Tibial artery (tissue), 4 donors: ENCODE measurements around the gene SGCG.

ENCODE experiments used
- DNase-seq, 2 donors: peaks; one replicate each; pipeline ENCODE4 v3.0.0-alpha.2; 2019
- H3K27ac ChIP-seq, 2 donors: fragments of 200-600 bp; sonication (generic) in 1 of 2; 1 replicate in 1 of 2; 2 replicates in 1 of 2; pipeline ENCODE4 v1.5.1; 2018 to 2019; ENCODE audit warnings: mild to moderate bottlenecking in 1 of 2
- H3K27me3 ChIP-seq, 2 donors: fragments of 200-600 bp; sonication (generic) in 1 of 2; one replicate each; pipeline versions ENCODE4 v1.5.1 to v1.6.0; 2016 to 2019
- H3K36me3 ChIP-seq, 3 donors: fragments of 200-600 bp; sonication (generic) in 2 of 3; one replicate each; pipeline ENCODE4 v1.5.1; 2016 to 2019; ENCODE audit warnings: mild to moderate bottlenecking in 2 of 3
- H3K4me1 ChIP-seq, 4 donors: fragments of 200-600 bp; sonication (generic) in 2 of 4; 1 replicate in 3 of 4; 2 replicates in 1 of 4; pipeline ENCODE4 v1.5.1; 2016 to 2019
- H3K4me3 ChIP-seq, 2 donors: fragments of 200-600 bp; sonication (generic) in 1 of 2; 1 replicate in 1 of 2; 2 replicates in 1 of 2; pipeline ENCODE4 v1.5.1; 2018 to 2019; ENCODE audit warnings: mild to moderate bottlenecking in 2 of 2
- H3K9me3 ChIP-seq, 3 donors: fragments of 200-600 bp; sonication (generic) in 1 of 3; one replicate each; pipeline ENCODE4 v1.5.1; 2016 to 2019
- CTCF ChIP-seq, 2 experiments: fragments of 200-600 bp in 1 of 2; fragments of 450-650 bp in 1 of 2; IDR thresholded peaks; one replicate each; pipeline ENCODE4 v1.5.1; 2017 to 2019; ENCODE audit warnings: antibody characterized with exemption in 2 of 2, mild to moderate bottlenecking in 1 of 2, moderate library complexity in 1 of 2
- intact Hi-C: fragments of 100-400 bp; cut with DNase I; formaldehyde crosslinking; loops from one replicate; pipeline ENCODE4 v1.15.0; 2023; ENCODE audit warnings: low total_unique reads

Gene SGCG

DNA sequence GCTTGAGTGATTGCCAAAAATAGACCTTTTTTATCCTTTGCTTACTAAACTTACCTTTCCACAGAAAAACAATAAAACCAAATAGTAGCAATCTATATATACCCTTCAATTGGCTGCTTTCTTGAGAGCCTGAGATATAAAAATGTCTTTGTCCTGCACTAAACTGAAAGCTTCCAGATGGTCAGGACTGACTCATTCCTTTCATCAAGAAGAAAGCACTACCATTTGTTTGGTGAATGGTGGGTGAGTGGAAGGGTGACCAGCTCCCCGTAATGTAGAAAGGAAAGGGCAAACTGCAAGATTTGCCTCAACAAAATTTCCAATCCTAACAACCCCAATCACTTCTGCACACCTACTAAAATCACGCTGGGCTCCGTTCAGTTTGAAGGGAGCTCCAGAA lies 184.9 kb downstream of the SGCG start:
- DNase-seq = no peak
- Histone ChIP-seq H3K27me3 (no peaks in the 10 kb centered on the region), H3K4me1 (peaks cover 0 to 12% (median 5%) of the 10 kb centered on the region in 4 donors), H3K9me3 (no peaks in the 10 kb centered on the region), H3K27ac (no peak overlapping the region), H3K4me3 (no peak overlapping the region), H3K36me3 (peaks cover 72 to 89% (median 77%) of the 10 kb centered on the region in 3 donors)
- no peak for TF ChIP-seq CTCF (IDR thresholded peaks at IDR 0.05)
- intact Hi-C loops = no loop called here

DNA sequence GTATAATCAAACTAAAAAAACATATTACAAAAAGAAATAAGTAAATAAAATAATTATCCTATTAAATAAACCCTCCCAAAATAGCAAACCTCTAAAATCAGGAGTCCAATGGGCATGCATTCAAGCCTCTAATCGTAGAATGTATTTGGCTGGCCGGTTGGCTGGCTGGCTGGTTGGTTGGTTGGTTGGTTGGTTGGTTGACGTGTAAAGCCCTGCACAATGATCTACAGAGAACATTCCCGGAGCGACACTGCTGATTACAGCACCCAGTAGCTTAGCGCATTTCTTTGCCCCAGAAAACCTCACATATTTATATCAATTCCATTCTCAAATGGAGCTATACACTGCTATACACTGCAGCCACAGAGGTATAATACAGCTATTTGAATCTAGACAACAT lies 187.1 kb downstream of the SGCG start:
- Histone ChIP-seq H3K4me3 (no peak overlapping the region), H3K4me1 (peaks cover 0 to 16% (median 8%) of the 10 kb centered on the region in 4 donors), H3K27me3 (no peaks in the 10 kb centered on the region), H3K27ac (no peak overlapping the region), H3K9me3 (no peaks in the 10 kb centered on the region), H3K36me3 (peaks cover 70 to 81% (median 73%) of the 10 kb centered on the region in 3 donors)
- intact Hi-C loops = no loop called here
- DNase-seq = no peak
- no peak for TF ChIP-seq CTCF (IDR thresholded peaks at IDR 0.05)

GRCh38 chr13:23372264-23372906 lies 191.6 kb downstream of the SGCG start:
- H3K4me3 ChIP-seq = no peak overlapping the region
- intact Hi-C loops = no loop called here
- H3K4me1 ChIP-seq = peaks cover 0 to 49% (median 20%) of the 10 kb centered on the region in 4 donors
- peak overlapping the region in 1 of 2 donors; percentile 82 for H3K27ac ChIP-seq
- H3K9me3 ChIP-seq = no peaks in the 10 kb centered on the region
- no peak for DNase-seq
- H3K27me3 ChIP-seq = no peaks in the 10 kb centered on the region
- peaks cover 27 to 37% (median 29%) of the 10 kb centered on the region in 3 donors for H3K36me3 ChIP-seq
- no peak for TF ChIP-seq CTCF (IDR thresholded peaks at IDR 0.05)
